ENCODE data around the gene BTBD7. TPM values are rescaled to one million over a fixed set of nuclear protein-coding genes. Genes with fewer than 3 reads are reported as not detected.

Gene BTBD7
- total RNA-seq, 2 experiments from 2014 or later, result 12.5 to 12.6 TPM

- H3K36me3 ChIP-seq (ENCODE audit: insufficient read depth, low read length), result peaks cover 59% of the 10 kb centered on the region
- H3K4me1 Mint-ChIP-seq (ENCODE audit: low read depth), result no peaks in the 10 kb centered on the region
- no peak overlapping the region for H3K27ac ChIP-seq (ENCODE audit: low read depth in 1 of 2, low read length in 2 of 2)
- no peak overlapping the region for H3K4me3 ChIP-seq (ENCODE audit: low read length)
- TF ChIP-seq CTCF (IDR thresholded peaks at IDR 0.05), result peak; percentile 79
- H3K9me3 Mint-ChIP-seq, result no peaks in the 10 kb centered on the region
- ATAC-seq (ENCODE audit: poor library complexity), result peak; percentile 93
- no peak overlapping the region for H3K4me3 Mint-ChIP-seq
- H3K9me3 ChIP-seq (ENCODE audit: control insufficient read depth in 1 of 2, insufficient read depth in 1 of 2, low read length in 2 of 2), result no peaks in the 10 kb centered on the region
- H3K4me1 ChIP-seq (ENCODE audit: insufficient read depth, low read length), result no peaks in the 10 kb centered on the region
- H3K27me3 Mint-ChIP-seq, result no peaks in the 10 kb centered on the region
- POLR2A ChIA-PET, result interaction anchor here (0.6 to 1.0 kb wide), 7 partner anchors 8 to 290 kb away, joined by 3 to 12 read pairs (median 3); partner anchors contain the start of genes GON7, LYSET, MOAP1 and UBR7
- peak in 13 of 14 experiments; percentile 17 to 82 (median 37) for DNase-seq
- CTCF ChIA-PET, result interaction anchor here (0.5 to 1.2 kb wide), 13 partner anchors 9 to 470 kb away, joined by 3 to 15 read pairs (median 5); partner anchors contain the start of genes GON7, LYSET, MOAP1 and UBR7
- H3K27ac Mint-ChIP-seq, result no peak overlapping the region
- peaks cover 76% of the 10 kb centered on the region for H3K36me3 Mint-ChIP-seq (ENCODE audit: low read depth)
- intact Hi-C loops (cut with DNase I, micrococcal nuclease), result loop anchor here (1.0 to 5.0 kb wide), 5 partner anchors 42 to 267 kb away; no protein-coding TSS in a partner anchor
- no peaks in the 10 kb centered on the region for H3K27me3 ChIP-seq (ENCODE audit: control insufficient read depth in 1 of 2, insufficient read depth in 2 of 2, low read length in 2 of 2)
These were observed 113.6 kb downstream of the BTBD7 start for GRCh38 chr14:93219103-93219726.

GRCh38 chr14:93214598-93214997 is 118.2 kb downstream of the BTBD7 start:
- Mint-ChIP-seq H3K4me3 (no peak overlapping the region), H3K36me3 (ENCODE audit: low read depth) (peaks cover 74% of the 10 kb centered on the region), H3K4me1 (ENCODE audit: low read depth) (peaks cover 2% of the 10 kb centered on the region), H3K27ac (no peak overlapping the region), H3K9me3 (no peaks in the 10 kb centered on the region), H3K27me3 (no peaks in the 10 kb centered on the region)
- Histone ChIP-seq H3K36me3 (ENCODE audit: insufficient read depth, low read length) (peaks cover 38% of the 10 kb centered on the region), H3K4me3 (ENCODE audit: low read length) (no peak overlapping the region), H3K9me3 (ENCODE audit: control insufficient read depth in 1 of 2, insufficient read depth in 1 of 2, low read length in 2 of 2) (no peaks in the 10 kb centered on the region), H3K27me3 (ENCODE audit: control insufficient read depth in 1 of 2, insufficient read depth in 2 of 2, low read length in 2 of 2) (no peaks in the 10 kb centered on the region), H3K27ac (ENCODE audit: low read depth in 1 of 2, low read length in 2 of 2) (no peak overlapping the region), H3K4me1 (ENCODE audit: insufficient read depth, low read length) (no peaks in the 10 kb centered on the region)
- no peak for TF ChIP-seq CTCF (IDR thresholded peaks at IDR 0.05)
- intact Hi-C loops (cut with DNase I, micrococcal nuclease), result no loop called here
- DNase-seq (no peak), ATAC-seq (ENCODE audit: poor library complexity) (no peak)
- CTCF ChIA-PET, result no interaction called here
- POLR2A ChIA-PET, result no interaction called here

- Mint-ChIP-seq H3K27me3 (no peaks in the 10 kb centered on the region), H3K27ac (no peak overlapping the region), H3K9me3 (no peaks in the 10 kb centered on the region), H3K4me3 (no peak overlapping the region), H3K4me1 (ENCODE audit: low read depth) (peaks cover 20% of the 10 kb centered on the region), H3K36me3 (ENCODE audit: low read depth) (peaks cover 66% of the 10 kb centered on the region)
- no peaks in the 10 kb centered on the region for H3K27me3 ChIP-seq (ENCODE audit: control insufficient read depth in 1 of 2, insufficient read depth in 2 of 2, low read length in 2 of 2)
- no peak for TF ChIP-seq CTCF (IDR thresholded peaks at IDR 0.05)
- POLR2A ChIA-PET, result no interaction called here
- H3K4me3 ChIP-seq (ENCODE audit: low read length), result no peak overlapping the region
- H3K9me3 ChIP-seq (ENCODE audit: control insufficient read depth in 1 of 2, insufficient read depth in 1 of 2, low read length in 2 of 2), result no peaks in the 10 kb centered on the region
- peaks cover 32% of the 10 kb centered on the region for H3K36me3 ChIP-seq (ENCODE audit: insufficient read depth, low read length)
- CTCF ChIA-PET, result no interaction called here
- intact Hi-C loops (cut with DNase I, micrococcal nuclease), result no loop called here
- DNase-seq (no peak), ATAC-seq (ENCODE audit: poor library complexity) (no peak)
- peaks cover 7% of the 10 kb centered on the region for H3K4me1 ChIP-seq (ENCODE audit: insufficient read depth, low read length)
- no peak overlapping the region for H3K27ac ChIP-seq (ENCODE audit: low read depth in 1 of 2, low read length in 2 of 2)
These were observed 120.4 kb downstream of the BTBD7 start for GRCh38 chr14:93212432-93212831.
